Activated B cell treated with CpG ODN at 0.5 μM for 24 hours (primary cell): ENCODE results near the gene KRTAP4-9. TPM values are rescaled to one million over a fixed set of nuclear protein-coding genes. Genes with fewer than 3 reads are reported as not detected.
"Not testable (repeated sequence)": the region's sequence is repeated elsewhere in the genome, so short reads cannot be mapped to it uniquely, and the experiment has no call there.

Experiments
- ATAC-seq: fragments of 200-7000 bp; cut with Tn5 transposase; one replicate; pipeline ENCODE4 v1.10.0; 2021; ENCODE audit warnings: low read depth, mild to moderate bottlenecking, moderate library complexity
- CTCF ChIA-PET: fragments of 350-600 bp; sonication (Branson Sonifier 250); formaldehyde crosslinking; loops from one replicate; lab custom pipeline; 2021; ENCODE audit warnings: antibody characterized with exemption; lab: Charles Lee
- POLR2A ChIA-PET: fragments of 350-600 bp; sonication (Branson Sonifier 250); formaldehyde crosslinking; loops from one replicate; lab custom pipeline; 2021; ENCODE audit warnings: antibody characterized with exemption; lab: Charles Lee
- DNase-seq: peaks from one replicate; pipeline ENCODE4 v3.0.0; 2022
- H3K27ac Mint-ChIP-seq: one replicate; pipeline ENCODE4 v1.8.0; 2020; ENCODE audit warnings: mixed read lengths
- H3K27me3 Mint-ChIP-seq: one replicate; pipeline ENCODE4 v1.8.0; 2021; ENCODE audit warnings: mixed read lengths
- H3K36me3 Mint-ChIP-seq: one replicate; pipeline ENCODE4 v1.8.0; 2021; ENCODE audit warnings: low read depth, mixed read lengths
- H3K4me1 Mint-ChIP-seq: one replicate; pipeline ENCODE4 v1.8.0; 2021; ENCODE audit warnings: mixed read lengths
- H3K4me3 Mint-ChIP-seq: one replicate; pipeline ENCODE4 v1.8.0; 2020; ENCODE audit warnings: mild to moderate bottlenecking, mixed read lengths
- H3K9me3 Mint-ChIP-seq: one replicate; pipeline ENCODE4 v1.8.0; 2020; ENCODE audit warnings: mixed read lengths
- CTCF ChIP-seq: fragments of 200-600 bp; IDR thresholded peaks from one replicate; pipeline ENCODE4 v1.8.0; 2022; ENCODE audit warnings: antibody characterized with exemption, mild to moderate bottlenecking
- intact Hi-C: fragments of 100-400 bp; cut with micrococcal nuclease; formaldehyde crosslinking; loops from one replicate; pipeline ENCODE4 v1.15.1; 2024
- total RNA-seq: library from RNA; stranded (reverse); gene quantifications from 2 replicates; pipeline ENCODE4 v1.2.3, GENCODE V29; 2022

KRTAP4-9 gene
- total RNA-seq, 1 donor from 2014 or later: not detected

GRCh38 chr17:41063449-41063848 lies 41.7 kb upstream of the KRTAP4-9 start:
- ChIA-PET POLR2A (no interaction called here), CTCF (no interaction called here)
- Mint-ChIP-seq H3K4me1 (no peaks in the 10 kb centered on the region), H3K36me3 (no peaks in the 10 kb centered on the region), H3K27me3 (peaks cover 27% of the 10 kb centered on the region), H3K27ac (no peak overlapping the region), H3K4me3 (no peak overlapping the region), H3K9me3 (no peaks in the 10 kb centered on the region)
- intact Hi-C loops: no loop called here
- ATAC-seq (no peak), DNase-seq (no peak)
- TF ChIP-seq CTCF: no peak

DNA sequence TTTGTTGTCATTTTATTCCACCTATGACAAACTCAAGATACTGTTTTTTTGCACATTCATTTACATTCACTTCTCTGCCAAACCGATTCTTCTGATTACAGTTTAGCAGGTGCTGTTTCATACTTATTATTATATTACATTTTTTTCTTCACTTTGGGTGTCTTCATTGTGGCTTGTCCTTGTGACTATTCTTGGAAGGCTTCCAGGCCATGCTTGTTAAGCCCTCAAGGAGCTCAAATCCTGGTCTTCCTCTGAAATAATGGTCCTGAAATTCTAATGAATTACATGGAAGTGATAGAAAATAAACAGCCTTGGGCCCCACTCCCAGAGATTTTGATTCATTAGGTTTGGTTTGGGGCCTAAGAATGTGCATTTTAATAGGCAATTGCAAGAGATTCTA lies 40.9 kb upstream of the KRTAP4-9 start:
- Mint-ChIP-seq H3K9me3 (no peaks in the 10 kb centered on the region), H3K27me3 (peaks cover 19% of the 10 kb centered on the region), H3K27ac (no peak overlapping the region), H3K4me3 (no peak overlapping the region), H3K36me3 (no peaks in the 10 kb centered on the region), H3K4me1 (no peaks in the 10 kb centered on the region)
- intact Hi-C loops: no loop called here
- ChIA-PET CTCF (no interaction called here), POLR2A (no interaction called here)
- DNase-seq (no peak), ATAC-seq (no peak)
- TF ChIP-seq CTCF: no peak

DNA sequence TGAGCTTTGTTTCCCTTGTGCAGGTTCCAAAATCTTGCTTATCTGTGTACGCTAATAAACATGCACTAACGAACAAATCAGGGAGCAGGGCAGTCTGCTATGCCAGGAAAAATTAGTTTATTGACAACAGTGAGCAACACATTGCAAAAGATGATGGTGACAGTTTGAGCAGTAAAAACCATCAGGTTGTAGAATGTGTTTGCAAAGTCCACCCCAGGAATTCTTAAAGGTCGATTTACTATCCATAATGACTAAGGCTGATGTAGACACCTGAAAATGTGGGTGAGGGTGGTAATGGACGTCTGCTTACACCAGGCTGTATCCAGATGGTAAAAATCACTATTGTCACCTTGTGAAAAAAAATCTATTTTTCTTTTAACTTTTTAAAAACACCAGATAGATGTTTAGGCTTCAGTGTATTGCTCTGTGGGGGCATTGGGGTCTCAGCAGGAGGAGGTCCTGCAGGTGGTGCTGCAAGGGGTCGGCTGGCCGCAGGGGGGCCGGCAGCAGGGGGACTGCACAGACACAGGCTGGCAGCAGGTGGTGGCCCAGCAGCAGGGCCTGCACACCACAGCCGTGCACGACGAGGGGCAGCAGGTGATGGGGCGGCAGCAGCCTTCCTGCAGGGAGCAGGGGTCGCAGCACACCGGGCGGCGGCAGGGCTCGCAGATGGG lies 40.0 kb upstream of the KRTAP4-9 start:
- intact Hi-C loops, H3K4me1 Mint-ChIP-seq, POLR2A ChIA-PET, ATAC-seq, H3K9me3 Mint-ChIP-seq, H3K36me3 Mint-ChIP-seq, DNase-seq, CTCF ChIA-PET, H3K4me3 Mint-ChIP-seq, H3K27ac Mint-ChIP-seq: not testable (repeated sequence)
- peaks cover 14% of the 10 kb centered on the region for H3K27me3 Mint-ChIP-seq

DNA sequence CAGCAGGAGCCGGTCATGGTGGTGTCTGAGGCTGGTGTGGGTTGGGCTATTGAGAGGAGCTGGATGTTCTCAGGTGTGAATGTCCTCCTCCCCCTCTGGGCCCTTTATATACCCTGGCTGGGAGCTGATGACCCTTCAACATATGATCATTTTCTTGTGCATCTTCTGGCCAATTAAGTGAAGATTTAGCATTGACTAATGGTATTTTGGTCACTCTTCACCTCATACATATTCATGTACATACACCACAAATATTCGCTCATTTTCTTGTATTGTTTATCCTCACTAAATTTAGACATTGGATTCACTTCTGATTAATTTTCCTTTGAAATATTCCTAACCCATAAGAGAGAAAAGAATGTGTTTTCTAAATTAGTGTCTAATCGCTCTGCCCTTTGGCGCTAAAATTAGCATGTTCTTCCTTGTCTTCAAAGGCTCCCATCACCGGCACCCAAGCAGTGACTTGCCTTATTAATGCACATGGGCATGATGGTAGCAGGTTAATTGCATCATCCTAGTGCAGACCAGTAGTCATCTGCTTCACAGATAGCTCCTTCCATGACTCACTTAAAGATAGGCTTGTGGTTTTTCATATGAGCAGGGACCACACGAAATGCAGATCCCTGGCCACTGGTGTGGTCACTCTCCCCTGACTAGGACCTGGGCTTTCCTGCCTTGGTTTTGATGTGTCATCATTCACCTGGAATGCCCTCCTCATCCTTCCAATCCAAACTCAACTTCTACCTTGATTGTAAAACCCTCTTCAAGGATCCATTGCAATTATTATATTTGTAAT lies 39.2 kb upstream of the KRTAP4-9 start, which contains the start of gene KRTAP2-4:
TSS of gene KRTAP2-4 (minus strand) at position 51 of the 796 bp plus-strand sequence. CDS start at position 17, 34 bp downstream.
- TF ChIP-seq CTCF: no peak
- Mint-ChIP-seq H3K4me1 (no peaks in the 10 kb centered on the region), H3K4me3 (no peak within 1 kb of the TSS), H3K9me3 (no peaks in the 10 kb centered on the region), H3K27me3 (peaks cover 7% of the 10 kb centered on the region), H3K27ac (no peak within 1 kb of the TSS), H3K36me3 (no peaks in the 10 kb centered on the region)
- DNase-seq (no peak), ATAC-seq (no peak)
- intact Hi-C loops: no loop called here
- POLR2A ChIA-PET: no interaction called here
- CTCF ChIA-PET: no interaction called here

DNA sequence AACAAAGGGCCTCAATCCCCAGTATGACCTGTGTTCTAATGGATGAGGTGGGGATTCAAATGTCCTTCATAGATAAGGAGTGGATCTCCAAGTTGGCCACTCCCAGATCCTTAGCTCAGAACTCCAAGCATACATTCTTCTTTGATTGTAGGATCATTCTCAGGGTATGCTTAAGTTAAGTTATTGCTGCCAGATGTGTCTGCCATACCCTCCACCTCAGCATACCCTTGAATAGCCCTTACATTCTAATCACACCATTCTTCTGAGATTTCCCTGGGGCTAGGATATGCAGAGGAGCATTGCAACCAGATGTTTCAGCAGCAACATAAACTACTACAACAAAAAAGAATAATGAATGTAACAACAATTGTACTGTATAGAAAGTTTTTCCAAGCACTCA lies 37.9 kb upstream of the KRTAP4-9 start:
- no peak for TF ChIP-seq CTCF
- POLR2A ChIA-PET: no interaction called here
- no peak overlapping the region for H3K4me3 Mint-ChIP-seq
- no peaks in the 10 kb centered on the region for H3K36me3 Mint-ChIP-seq
- DNase-seq (no peak), ATAC-seq (no peak)
- peaks cover 4% of the 10 kb centered on the region for H3K27me3 Mint-ChIP-seq
- H3K4me1 Mint-ChIP-seq: no peaks in the 10 kb centered on the region
- no peak overlapping the region for H3K27ac Mint-ChIP-seq
- intact Hi-C loops: no loop called here
- CTCF ChIA-PET: no interaction called here
- no peaks in the 10 kb centered on the region for H3K9me3 Mint-ChIP-seq
